NOMO-1 treated with DMSO at 0.1 percent for 48 hours (cell line): ENCODE data around the gene SYTL2.
A peak's percentile ranks its signal among the peaks of the same experiment; 100 is the strongest.

Experiments
- DNase-seq: peaks from one replicate; lab custom pipeline; 2025; ENCODE audit not compliant: unreplicated experiment; lab: John Stamatoyannopoulos, UW

Gene SYTL2

DNA sequence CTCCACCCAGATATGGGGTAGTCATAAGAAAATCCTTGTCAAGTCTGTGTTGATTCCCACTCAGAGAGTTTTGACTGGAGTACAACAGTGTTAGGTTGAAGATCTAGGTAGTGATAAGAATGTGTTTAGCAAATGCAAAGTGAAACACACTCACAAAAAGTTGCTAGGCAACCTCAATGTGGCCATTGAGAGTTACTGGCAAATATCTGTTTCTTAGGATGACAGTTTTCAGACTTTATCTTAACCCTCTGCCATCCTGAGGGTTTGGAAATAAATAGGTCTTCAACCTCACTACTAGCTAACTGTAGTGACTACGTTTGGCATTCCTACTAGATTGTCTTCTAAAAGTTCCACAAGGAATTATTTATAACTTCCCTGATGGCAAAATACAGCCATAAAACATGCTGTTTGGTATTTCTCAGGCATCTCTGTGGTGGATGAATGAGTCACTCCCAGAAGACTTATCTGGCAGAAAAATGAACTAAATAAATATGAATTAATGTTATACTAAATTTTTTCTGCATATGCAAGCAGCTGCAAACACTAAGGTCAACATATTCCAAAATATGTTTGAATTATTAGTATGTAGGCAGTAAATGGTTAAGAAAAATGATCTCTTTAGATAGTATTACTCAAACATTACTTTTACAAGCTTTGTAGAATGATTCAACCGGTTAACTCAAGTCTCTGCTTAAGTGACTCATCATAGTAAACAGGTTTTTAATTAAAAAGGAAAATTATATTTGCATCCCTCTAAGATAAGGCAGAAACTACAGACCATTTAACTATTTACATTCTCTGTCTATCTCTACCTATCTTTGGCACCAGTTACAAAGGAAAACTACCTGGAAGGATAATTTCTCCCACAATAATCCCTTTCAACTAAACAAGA lies 17.1 kb upstream of the SYTL2 start:
- DNase-seq: no peak

DNA sequence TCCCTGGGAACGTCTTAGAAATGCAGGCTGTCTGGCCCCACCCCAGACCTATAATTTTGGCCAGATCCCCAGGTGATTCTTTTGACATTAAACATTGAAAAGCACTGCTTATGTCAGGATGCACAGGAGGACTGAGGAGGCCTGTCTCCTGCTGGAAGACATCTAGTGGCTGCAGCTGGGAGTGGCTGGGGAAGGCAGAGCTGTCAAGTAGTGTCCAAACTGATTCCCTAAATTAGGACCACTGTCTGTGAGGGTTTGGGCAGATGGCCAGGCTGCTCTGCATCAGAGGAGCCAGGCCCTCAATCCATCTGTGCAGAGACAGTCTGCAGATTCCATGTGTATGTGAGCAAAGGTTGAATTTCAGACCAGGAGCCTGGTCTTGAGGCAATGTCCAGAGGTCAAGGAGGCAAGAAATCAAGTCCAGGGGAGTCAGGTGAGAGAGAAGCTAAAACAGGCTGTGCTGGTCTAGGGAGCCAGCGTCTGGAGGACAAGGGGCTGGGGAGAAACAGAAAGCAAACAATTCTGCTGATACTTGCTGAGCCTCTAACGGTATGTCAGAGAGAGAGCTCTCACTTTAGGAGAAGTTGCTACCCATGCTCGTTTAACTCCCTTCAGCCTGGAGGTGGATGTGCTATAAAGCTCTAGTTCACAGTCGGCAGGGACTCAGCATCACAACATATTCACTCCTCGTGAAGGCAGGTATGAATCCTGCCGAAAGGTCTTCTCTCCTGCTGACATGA lies 15.3 kb upstream of the SYTL2 start:
- DNase-seq: no peak

DNA sequence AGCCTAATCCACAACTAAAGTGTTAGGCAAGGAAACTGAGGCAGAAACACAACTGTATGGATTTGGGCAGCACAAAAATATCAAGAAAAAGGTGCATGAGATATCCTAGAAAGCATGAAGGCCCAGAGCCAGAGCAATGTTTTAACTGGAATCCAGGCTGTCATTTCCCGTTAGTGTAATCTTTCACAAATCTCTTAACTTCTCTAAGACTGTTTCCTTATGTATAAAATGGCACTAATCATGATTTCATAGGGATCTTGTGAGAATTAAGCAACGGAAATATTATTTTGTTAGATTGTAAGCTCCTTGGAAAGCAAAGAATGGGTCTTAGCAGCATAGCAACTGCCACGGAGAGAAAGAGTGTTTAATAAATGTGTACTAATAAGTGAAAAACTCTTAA lies 14.7 kb upstream of the SYTL2 start:
- DNase-seq: no peak

DNA sequence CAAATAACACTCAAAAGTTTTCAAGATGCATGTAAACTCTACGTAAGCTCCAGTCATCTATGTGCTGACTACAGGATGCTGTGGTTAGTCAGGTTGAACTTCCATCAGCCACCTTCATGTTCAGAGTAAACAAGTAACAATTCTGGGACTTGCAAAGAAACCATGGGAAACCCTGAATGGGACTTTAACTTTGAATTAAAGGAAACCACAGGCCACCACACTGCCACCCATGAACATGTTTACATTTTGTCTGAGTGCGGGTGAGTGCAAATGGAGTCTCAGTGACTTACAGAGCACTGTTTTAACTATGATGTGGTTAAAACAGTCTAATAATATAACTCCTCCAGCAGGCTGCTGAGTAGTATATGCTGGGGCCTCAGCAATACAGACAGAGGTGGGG lies 12.9 kb upstream of the SYTL2 start:
- DNase-seq: no peak

DNA sequence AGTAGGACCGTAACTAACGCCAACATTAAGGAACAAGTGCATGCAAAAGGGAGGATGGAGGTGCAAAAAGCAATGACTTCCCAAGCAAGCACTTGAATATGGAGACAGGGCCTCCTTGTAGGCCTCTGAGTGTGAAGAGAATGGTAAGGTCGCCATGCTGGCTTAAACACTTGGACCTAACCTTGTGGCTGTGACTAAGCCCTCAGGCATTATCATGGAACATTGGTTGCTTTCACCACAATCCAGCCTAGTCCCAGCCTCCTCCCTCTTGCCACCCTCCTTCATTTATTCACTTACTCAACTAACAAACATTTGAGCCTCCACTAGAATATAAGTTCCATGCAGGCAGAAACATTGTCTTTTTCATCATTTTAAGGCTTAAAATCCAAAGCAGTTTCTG lies 11.9 kb upstream of the SYTL2 start:
- no peak for DNase-seq

DNA sequence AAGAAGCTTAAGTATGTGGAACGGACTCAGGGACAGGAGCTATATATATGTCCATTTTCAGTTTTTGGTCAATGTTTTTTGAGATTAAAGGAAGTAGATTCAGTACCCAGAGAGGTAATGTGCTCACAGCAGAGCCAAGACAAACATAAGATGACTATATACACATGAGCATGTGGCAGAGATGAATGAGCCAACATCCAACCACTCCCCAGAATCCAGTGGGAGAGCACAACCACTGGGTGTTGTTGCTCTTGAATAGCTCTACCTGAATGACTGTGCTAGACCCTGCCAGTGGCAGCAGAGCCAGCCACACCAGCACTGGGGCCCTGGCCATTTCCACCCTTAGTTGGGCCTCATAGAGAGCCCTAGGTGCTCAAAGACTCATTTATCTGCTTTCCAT lies 10.7 kb upstream of the SYTL2 start:
- no peak for DNase-seq

DNA sequence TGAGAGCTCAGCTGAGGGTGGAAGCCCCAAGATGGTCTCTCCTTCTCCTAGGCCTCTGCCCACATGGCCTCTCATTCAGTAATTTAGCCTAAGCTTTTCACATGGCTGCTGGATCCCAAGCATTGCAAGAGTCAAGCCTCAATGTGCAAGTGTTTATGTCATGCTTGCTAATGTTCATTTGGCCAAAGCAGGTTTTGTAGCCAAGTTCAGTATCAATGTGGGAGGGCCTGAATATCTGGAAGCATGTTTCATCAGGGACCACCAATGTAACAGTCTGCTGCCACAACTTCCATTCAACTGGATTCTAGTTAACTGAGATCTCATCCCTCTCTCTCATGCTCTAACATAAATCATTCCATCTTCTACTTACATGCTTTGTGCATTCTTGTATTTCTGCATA lies 8.5 kb upstream of the SYTL2 start:
- no peak for DNase-seq

DNA sequence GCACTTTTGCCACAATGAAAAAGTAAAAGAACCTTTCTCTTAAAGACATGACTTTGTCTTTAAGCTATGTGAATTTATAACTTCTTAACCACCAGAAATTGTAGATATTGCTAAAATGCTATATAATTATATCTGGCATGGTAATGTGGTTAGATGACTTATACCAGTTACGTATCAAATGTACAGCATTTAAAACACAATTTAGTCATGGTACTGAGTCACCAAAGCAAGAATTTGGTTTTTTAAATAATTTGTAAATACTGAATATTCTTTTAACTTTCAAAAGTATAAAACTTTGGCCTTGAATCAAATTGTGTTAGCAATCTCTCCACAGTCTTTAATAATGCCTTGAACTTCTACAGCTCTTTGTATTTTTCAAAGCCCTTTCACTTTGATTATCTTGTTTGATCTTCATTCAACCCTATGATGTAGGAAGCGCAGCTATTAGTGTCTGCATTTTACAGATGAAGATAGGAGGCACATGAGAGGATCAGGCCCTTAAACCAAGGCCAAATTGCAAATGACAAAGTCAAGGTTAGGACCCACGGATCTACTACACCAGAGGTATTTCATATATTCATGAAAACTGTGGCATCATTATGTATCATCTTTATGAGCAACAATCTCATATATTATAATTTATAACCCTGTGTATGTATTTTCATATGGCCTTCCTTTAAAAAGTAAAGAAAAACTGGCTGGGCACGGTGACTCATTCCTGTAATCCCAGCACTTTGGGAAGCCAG lies 4.4 kb upstream of the SYTL2 start:
- no peak for DNase-seq

DNA sequence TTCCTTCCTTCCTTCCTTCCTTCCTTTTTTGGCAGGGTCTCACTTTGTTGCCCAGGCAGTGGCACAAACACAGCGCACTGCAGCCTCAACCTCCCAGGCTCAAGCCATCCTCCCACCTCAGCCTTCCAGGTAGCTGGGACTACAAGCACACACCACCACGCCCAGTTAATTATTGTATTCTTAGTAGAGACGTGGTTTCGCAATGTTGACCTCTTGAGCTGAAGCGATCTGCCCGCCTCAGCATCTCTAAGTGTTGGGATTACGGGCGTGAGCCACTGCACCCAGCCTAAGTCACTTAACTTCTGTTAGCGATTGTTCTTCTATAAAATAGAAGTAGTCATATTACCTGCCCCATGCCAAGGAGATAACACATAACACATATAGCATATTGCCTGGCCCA lies 2.8 kb upstream of the SYTL2 start:
- peak; percentile 15 for DNase-seq

DNA sequence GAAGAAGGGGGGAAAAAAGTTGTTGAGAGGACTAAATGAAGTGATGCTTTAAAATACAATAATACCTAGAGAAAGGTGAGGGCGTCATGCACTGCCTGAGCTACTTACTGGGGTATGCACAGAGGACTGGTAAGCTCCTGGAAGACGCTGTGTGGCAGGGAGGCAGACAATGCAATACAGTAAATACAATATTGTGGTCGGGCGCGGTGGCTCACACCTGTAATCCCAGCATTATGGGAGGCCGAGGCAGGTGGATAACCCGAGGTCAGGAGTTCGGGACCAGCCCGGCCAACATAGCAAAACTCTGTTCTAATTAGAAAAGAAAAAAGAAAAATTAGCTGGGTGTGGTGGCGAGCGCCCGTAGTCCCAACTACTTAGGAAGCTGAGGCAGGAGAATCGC lies 683 bp upstream of the SYTL2 start:
- DNase-seq: no peak

DNA sequence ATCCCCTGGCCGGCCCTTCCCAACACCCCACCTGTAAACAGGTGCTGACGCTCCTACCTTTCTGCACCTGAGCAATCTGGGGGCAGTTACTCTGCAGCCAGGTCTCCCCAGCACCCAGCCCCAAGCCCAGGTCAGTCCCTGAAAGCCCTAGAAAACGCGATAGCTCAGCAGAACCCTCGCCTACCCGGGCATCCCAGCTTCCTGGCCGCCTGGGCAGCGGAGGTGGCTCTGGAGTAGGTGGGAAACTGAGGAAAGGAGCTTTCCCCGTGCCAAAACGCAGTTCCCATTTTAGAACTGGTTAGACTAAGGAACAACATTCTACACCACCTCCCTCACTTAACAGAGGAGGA lies 445 bp downstream of the SYTL2 start:
- DNase-seq: no peak

DNA sequence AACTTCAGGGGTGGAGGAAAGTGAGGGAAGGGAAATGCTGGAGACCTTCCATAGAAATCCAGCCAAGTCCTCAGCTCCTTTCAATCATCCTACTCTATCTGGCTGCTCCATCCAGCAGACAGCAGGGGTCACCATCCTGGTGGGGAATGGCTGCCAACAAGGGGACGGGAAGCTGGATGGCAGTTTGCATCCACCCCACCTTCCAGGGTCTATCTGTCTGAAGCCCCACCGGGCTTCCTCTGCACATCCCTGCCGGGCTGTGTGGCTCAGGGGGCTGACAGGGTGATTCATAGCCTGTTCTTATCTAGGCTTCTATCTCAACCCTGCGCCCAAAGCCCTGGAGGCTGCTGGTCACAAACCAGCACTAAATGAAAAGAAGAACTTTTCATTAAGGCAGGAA lies 1.1 kb downstream of the SYTL2 start:
- no peak for DNase-seq

DNA sequence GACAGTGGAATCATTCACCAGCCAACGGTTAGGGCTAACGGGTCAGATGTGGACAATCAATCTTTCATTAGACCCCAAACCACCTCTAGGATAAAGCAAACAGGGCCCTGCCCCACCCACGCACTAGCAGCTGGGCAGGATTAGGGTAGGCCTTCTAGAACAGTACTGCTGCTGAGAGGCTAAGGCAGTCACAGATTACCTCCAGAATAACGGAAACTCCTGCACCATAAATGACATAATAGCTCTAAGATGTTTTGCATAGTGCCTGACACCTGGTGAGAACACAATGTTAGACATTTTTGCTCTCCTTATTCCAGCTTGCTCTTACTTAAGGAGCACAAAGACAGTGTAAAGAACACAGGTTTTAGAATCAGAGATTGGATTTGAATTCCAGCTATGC lies 1.8 kb downstream of the SYTL2 start:
- no peak for DNase-seq

DNA sequence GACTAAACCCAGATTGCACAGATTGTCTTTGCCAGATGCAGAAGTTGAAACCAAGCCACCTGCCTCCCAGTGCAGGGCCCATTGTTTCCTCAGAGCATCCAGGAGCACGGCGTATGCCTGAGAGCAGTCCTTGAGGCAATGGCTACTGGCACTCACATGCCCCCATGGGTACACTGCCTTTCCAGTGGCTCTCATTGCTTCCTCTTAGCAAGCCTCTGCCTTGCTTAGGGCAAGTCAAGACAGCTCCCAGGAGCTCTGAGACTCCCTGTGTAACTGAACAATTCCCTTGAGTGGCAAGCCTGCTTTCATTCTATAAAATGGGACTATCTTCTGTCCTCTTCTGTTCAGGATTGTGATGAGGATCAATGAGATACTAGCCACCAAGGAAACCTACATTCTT lies 4.1 kb downstream of the SYTL2 start:
- DNase-seq: no peak

DNA sequence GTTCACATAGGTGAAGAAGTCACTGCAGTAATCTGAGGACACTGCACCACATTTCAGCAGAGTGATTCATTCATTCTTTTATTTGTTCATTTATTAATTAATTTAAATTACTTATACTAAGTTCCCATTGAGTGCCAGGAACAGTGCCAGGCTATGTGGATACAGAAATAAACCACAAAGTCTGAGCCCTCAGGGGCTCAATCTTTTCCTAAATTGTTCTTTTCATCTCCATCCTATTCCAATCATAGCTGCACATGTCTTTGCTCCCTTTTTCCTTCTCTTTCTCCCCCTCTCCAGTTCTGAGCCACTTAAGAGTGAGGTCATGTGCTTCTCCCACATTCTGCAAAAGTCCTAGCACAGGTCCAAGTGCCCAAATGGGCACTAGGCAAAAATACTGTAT lies 4.9 kb downstream of the SYTL2 start:
- no peak for DNase-seq

DNA sequence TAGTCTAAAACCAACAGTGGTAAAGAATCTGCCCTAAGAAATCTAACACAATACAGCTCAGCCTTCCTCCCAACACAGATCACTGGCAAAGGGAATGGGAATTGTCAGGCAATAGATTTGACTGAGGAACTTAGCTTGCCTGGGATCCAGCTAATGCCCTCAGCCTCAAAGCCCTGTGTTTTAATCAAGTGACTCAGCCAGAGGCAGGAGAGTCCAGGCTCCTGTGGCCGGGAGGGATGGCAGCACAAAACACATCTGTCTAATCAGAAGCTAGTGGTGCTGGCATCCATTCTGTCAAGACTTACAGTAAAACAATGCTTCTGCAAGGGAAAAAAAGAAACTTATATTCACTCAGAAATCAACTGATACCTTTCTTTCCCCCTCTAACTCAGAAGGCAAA lies 5.6 kb downstream of the SYTL2 start:
- DNase-seq: no peak

DNA sequence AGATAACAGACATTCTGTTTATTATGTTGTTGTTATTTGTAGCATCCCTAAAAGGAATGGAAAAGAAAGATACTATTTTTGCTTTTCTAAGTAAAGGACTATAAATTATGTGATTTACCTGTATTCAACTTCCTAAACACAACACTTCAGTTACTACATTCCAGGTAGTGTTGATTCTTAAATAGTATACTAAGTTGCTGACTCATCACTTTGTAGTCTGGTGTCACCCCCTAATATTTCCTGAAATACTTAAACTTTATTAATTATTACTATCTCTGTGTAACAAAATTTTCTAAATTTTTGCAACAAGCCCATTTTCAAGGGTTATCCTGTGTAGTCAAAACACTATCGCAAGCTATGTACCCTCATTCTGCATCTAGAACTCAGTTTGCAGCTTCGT lies 7.0 kb downstream of the SYTL2 start:
- no peak for DNase-seq

DNA sequence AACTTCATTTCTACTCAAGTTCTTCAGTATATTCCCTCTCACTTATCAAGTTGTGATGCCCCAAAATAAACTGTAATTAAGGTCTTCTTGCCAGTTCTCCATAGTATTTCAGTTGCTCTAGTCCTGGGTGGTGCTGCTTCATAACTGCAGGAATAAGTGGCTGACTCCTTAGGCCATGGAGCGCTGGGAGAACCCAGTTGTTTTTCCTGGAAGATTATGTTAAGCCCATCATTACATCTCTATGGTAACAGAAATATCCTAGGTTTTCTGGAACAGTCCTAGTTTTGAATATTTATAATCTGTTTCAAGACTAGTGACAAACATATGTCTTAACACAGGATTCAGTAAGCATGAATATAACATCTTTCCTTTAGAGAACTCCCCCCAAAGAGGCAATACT lies 7.6 kb downstream of the SYTL2 start:
- DNase-seq: no peak

DNA sequence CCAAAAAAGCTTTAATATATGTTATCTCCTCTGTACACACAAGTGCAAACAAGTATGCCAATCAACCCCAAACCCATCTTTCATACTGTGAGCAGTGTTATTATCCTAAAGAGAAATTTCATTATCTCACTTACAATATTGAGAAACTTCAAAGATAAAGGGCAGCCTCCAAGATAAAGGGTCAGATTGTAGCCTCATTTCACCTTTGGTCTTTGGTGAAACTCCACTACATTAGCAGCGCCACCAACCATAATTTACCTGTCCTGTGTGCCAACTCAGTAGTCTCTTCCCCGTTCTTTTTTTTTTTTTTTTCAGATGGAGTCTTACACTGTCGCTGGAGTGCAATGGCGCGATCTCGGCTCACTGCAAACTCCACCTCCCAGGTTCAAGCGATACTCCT lies 9.4 kb downstream of the SYTL2 start:
- DNase-seq: no peak

DNA sequence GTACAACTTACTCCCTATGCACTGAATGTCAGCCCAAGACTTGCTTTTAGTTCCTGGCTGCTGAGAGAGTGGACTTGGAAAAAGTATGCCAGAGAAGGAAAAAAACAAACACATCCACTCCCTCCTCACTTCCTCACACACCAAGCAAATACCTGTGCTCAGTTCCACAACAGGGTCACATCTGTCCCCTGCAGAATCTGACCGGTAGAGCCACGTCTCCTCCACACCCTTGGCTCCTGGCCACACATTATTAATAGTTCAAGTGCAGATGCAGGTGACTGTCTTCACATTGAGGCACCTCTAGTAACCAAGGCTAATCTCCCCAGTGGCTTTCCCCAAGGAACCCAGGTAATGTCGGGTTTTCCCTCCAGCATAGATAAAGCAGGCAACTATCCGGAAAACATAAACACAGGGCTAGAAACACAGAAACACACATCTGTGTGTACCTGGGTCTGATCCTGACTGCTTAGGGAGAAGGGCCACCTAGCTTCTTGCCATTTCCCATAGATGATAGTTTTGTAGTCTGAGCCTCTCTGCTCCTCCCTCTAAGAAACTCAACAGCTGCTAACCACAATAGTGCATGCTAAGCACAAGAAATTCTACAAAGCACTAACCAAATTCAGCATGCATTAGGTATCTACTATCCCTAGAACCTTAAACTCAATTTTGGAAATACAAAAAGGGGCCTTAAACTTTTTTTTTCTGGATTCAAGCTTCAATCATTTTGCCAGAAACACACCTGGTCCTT lies 10.2 kb downstream of the SYTL2 start:
- DNase-seq: no peak

DNA sequence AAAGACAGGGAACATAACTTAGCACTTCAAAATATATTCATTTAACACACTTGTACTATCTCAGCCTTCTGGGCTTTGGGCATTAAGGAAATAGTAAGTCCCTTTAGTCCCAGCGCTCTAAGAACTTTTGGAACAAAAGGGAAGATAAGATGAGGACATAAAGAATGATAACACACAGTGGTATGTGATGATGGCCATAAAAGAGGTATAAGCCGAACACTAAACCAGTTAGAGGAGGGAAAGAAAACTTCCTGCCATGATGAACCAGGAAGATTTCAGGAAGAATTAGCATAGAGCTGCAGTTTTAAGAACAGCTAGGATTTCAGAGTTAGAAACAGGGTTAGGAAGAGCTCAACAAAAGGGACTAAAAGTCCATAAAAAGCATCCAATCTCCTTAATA lies 11.8 kb downstream of the SYTL2 start:
- DNase-seq: no peak
